HG02763 (cell line): ENCODE measurements around the gene SAP30L.
A peak's percentile ranks its signal among the peaks of the same experiment; 100 is the strongest.

Experiments used
- ATAC-seq: cut with Tn5 transposase; IDR thresholded peaks from one replicate; pipeline ENCODE4 v1.9.1; 2021; ENCODE audit warnings: mild to moderate bottlenecking, moderate library complexity; ENCODE audit not compliant: unreplicated experiment

SAP30L gene

DNA sequence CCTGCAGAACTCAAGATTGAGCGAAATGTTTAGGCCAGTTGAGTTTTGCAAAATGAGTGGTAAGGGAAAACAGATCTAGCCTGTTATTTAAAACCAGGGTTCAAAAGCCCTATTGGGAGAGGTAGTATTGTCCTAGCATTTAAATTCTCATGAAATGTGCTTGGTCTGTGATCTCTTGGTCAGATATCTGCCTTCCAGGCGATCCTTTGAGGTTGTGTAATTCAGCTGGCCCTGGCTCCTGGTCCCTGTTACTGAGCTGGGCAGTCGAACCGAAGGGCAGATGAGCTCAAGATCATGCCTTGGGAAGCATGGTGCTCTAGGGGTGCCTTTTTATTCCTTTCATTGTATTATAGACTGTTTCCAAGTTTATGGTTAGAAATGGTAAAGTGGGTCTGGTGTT lies 14.4 kb downstream of the SAP30L start:
- no peak for ATAC-seq

DNA sequence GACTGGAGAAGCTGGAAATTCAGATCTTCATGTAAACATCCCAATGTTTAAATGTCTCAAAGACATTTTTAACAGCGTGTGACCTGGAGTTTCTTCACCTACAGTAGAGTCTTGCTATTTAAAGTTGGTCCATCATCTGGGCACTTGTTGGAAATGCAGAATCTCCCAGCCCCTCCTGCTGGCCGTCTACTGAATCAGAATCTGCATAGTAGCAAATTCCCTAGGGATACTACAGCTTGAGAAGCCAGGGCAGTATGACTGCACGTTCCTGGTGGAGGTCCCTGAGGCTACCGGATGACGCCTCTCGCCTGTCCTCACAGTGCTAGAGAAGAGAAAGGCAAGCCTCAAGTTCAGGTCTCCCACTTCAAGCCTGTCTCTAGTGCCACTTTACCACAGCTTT lies 15.7 kb downstream of the SAP30L start:
- no peak for ATAC-seq

DNA sequence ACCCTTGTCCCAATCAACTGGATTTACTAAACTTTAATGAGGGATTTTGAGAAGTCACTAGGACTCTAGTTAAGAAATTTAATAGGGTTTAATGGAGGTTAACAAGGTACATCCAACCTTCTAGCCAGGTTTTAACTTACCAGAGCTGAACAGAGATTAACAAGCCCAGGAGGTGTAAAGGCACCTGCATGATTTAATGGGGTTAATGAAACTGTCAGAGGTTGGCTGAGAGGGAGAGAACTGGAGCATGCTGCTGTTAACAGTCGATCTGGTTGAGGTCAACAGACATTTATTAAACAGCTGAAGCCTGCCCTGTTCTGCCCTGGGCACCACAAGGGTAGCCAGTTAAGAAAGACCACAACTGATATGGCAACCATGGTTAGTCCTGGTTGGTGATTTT lies 18.6 kb downstream of the SAP30L start:
- no peak for ATAC-seq

DNA sequence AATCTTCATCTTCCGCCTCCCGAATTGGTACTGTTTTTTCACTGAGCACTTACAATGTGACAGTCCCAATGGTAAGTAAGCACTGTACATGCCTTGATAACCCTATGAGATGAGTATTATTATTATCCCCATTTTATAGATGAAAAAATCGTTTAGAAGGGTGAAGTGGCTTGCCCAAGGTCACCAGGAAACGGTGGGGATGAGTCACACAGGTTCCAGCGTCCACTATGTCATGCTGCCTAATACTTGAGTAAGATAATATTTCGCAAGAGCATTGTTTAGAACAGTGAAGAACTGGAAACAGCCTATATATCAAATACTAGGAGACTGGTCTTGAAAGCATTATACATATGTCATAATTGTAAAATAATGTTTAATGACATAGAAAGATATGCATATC lies 19.4 kb downstream of the SAP30L start:
- no peak for ATAC-seq

GRCh38 chr5:154466147-154466546 lies 20.4 kb downstream of the SAP30L start:
- ATAC-seq: no peak

GRCh38 chr5:154466671-154467070 lies 20.9 kb downstream of the SAP30L start:
- ATAC-seq: no peak

- ATAC-seq: peak; percentile 89
Measured at GRCh38 chr5:154467655-154468354, 22.0 kb downstream of the SAP30L start.

- no peak for ATAC-seq
Measured at GRCh38 chr5:154470137-154470536, 24.3 kb downstream of the SAP30L start.

DNA sequence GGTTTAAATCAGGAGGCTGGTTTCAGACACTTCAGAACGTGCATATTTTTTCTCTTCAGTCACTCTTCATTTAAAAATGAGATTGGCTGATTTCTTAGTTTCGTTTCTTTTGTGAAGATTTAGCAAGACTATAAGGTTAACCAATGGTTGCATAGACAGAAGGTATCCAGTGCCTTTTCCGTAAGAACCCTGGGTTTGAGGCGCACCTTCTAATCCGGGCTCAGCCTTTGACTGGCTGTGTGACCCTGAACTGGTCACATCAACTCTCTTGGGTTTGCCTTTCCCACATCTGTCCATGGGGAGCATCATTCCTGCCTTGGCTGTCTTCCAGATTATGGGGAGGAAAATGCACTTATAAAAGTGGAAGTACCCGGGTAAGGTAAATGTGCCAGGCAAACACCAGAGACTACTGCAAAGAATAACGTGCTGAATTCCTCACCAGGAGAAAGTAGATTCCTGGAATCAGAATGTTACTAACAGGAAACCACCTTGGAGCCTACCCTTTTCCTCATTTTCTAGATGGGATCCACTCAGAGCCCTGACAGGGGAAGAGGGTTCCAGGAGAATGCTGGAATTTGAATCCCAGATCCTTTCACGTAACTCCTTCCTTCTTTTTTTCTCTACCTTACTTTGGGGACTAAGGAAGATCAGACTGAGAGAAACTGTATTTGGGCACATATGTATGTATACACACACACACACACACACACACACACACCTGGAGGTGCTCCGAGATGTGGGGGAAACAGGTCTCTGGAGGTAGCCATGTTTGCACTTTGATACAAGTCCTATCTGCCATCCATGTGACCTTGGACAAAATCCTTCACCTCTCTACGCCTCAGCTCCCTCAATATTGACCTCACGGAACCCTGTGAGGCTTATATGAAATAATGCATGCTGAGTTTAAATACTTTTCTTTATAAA lies 25.4 kb downstream of the SAP30L start:
- ATAC-seq: no peak

DNA sequence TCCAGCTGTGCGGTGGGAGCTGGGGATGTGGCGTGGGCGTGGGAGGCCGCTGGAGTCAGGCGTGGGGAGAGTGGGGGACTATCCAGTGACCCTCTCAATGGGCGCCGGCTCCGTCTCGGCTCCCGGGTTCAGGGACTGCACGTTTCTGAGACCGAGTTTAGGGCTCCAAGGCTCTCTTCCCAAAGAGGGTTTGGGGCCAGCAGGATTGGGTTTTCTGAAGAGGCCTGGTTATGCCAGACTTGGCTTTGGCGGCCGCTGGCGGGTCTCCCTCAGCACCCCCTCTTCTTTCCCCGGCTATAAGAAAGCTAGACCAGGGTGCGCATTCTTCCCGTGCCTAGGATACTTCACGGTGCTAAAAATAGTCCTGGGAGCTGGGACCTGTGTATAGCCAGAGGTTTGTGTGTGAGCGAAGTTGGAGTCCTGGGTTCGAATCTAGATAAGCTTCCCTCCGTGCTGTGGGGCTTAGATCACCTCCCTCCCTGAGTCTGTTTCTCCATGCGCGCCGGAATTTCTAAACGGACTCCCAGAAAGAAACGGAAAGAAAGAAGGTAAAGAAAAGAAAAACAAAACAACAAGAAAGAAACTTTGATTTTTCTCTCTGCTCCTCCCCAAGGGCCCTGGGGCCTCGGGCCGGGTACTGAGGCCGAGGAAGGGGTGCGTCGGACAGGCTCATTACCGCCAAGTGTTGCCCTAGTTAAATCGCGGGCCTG lies 27.2 kb downstream of the SAP30L start:
- ATAC-seq: no peak

DNA sequence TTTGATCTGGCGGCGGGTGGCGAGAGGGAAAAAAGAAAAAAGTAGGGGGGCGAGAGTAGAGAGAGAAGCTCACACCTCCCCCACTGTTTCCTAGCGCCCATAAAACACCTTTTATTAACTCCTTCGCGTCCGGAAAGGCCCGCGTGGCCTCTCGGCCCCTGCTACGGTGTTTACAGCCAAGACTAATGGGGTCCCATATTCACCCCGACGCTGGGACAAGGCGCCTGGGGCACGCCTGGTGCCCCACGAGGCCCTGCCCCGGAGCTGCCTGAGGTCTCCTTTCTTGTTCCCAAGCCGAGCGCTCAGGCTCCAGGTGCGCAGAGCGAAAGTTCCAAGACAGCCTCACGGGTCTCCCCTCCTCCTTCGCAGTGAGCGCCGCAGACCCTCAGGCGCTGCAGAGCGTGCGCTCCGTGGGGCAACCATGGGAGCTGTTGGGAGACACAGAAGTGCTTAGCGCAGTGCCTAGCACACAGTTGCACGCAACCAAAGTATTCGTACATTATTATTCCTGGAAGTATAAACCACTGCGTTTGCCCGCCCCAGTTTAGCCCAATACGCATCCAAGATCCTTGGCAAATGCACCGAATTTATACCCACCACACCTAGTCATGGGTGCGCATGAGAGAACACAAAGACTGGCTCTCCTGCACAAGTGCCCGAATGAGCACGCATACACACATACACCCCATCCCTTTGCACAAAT lies 27.9 kb downstream of the SAP30L start:
- no peak for ATAC-seq

- no peak for ATAC-seq
Measured at GRCh38 chr5:154474396-154475334, 28.9 kb downstream of the SAP30L start.

- no peak for ATAC-seq
Measured at GRCh38 chr5:154475591-154476353, 30.0 kb downstream of the SAP30L start.

- no peak for ATAC-seq
Measured at GRCh38 chr5:154476354-154477205, 30.8 kb downstream of the SAP30L start.

- ATAC-seq: no peak
Measured at GRCh38 chr5:154477382-154478223, 31.8 kb downstream of the SAP30L start.

GRCh38 chr5:154478224-154478565 lies 32.4 kb downstream of the SAP30L start, which contains the start of gene HAND1:
HAND1 (minus strand) TSS chr5:154478227; CDS start chr5:154478008, 219 bp downstream.
- no peak for ATAC-seq

DNA sequence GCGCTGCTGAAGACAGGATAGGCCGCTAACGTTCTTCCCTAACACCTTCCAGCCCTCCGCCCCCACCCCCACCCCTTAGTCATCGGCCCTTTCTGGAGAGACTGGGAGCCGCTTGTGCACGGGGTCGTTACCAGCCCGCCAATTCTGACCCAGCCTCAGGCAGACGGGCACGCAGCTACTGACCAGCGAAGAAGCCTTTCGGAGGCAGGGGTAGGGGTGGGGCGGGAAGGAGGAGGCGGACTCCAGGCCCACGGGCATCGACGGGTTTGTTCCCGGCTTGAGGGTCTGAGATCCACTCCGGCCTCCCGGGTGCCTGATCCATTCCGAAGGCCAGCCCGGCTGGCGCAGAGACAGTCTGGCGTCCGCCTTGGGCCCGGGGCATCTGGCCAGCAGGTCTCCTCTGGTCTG lies 33.0 kb downstream of the SAP30L start:
- ATAC-seq: no peak
